Activated CD8-positive, alpha-beta memory T cell treated with anti-CD3 and anti-CD28 coated beads, Interleukin-2, amount 50 U/mL, for 4 hours (primary cell): ENCODE results near the gene KRT15.

Experiments
- DNase-seq: peaks from one replicate; pipeline ENCODE4 v3.0.0-alpha.2; 2020

Gene KRT15

GRCh38 chr17:41500131-41500911 lies 18.4 kb downstream of the KRT15 start:
- DNase-seq, result no peak

- DNase-seq, result no peak
Observed at GRCh38 chr17:41499714-41500113, 19.0 kb downstream of the KRT15 start.

- no peak for DNase-seq
Observed at GRCh38 chr17:41498276-41498675, 20.4 kb downstream of the KRT15 start.

- peak; percentile 48 for DNase-seq
Observed at GRCh38 chr17:41496803-41497484, 21.7 kb downstream of the KRT15 start.

- DNase-seq, result no peak
Observed at GRCh38 chr17:41494524-41494923, 24.2 kb downstream of the KRT15 start.

- no peak for DNase-seq
Observed at GRCh38 chr17:41492771-41493170, 25.9 kb downstream of the KRT15 start.

- DNase-seq, result no peak
Observed at GRCh38 chr17:41492351-41492750, 26.3 kb downstream of the KRT15 start.

GRCh38 chr17:41491476-41491875 lies 27.2 kb downstream of the KRT15 start:
- no peak for DNase-seq

GRCh38 chr17:41490000-41490990 lies 28.4 kb downstream of the KRT15 start:
- no peak for DNase-seq

GRCh38 chr17:41489531-41489930 lies 29.2 kb downstream of the KRT15 start, which contains the start of gene KRT36:
TSS of gene KRT36 (minus strand) at chr17:41489910. CDS start at chr17:41489864, 46 bp downstream.
- DNase-seq, result no peak

GRCh38 chr17:41486809-41487530 lies 31.7 kb downstream of the KRT15 start:
- peak; percentile 24 for DNase-seq

GRCh38 chr17:41486316-41486715 lies 32.4 kb downstream of the KRT15 start:
- DNase-seq, result no peak

GRCh38 chr17:41484920-41485904 lies 33.5 kb downstream of the KRT15 start:
- DNase-seq, result no peak

- no peak for DNase-seq
Observed at GRCh38 chr17:41483991-41484826, 34.5 kb downstream of the KRT15 start.

GRCh38 chr17:41483531-41483930 lies 35.2 kb downstream of the KRT15 start:
- no peak for DNase-seq

- no peak for DNase-seq
Observed at GRCh38 chr17:41481036-41481435, 37.7 kb downstream of the KRT15 start, which contains the start of gene KRT35. TSS of gene KRT35 (minus strand) at chr17:41481151. CDS start at chr17:41481097, 54 bp downstream.

GRCh38 chr17:41480581-41480980 lies 38.1 kb downstream of the KRT15 start:
- no peak for DNase-seq

- no peak for DNase-seq
Observed at GRCh38 chr17:41480136-41480535, 38.6 kb downstream of the KRT15 start.

GRCh38 chr17:41478237-41478636 lies 40.5 kb downstream of the KRT15 start:
- no peak for DNase-seq
